ENCODE data around the gene METTL16. TPM values are rescaled to one million over a fixed set of nuclear protein-coding genes. Genes with fewer than 3 reads are reported as not detected.

Gene METTL16
- total and polyA plus RNA-seq, 9 of the 15 experiments (the other 6 are each of a cell fraction or from before 2014, with no cell fraction given), result 12.1 to 30.5 (median 19.8) TPM

DNA sequence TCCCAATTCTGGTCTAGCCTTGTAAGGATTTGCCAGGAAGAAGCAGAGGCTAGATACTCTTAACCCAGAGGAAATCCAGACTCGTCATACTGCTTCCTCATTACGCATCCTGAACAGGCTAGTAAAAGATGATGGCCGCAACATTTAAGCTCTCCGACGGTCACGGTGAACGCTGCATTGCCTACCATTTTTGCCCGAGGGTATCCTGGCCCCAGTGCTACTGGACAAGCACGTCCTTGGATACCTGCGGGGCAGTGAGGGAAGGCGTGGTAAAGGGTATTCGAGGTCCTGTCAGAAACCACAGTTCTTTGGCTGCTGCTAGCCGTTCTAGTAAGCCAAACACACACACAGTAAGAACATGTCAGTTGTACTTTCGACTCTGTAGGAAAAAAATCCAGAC is 36.6 kb downstream of the METTL16 start:
- ATAC-seq (no peak), FAIRE-seq (no peak), DNase-seq (ENCODE audit: extremely low read depth in 1 of 4, low spot score in 3 of 4) (no peak)
- Histone ChIP-seq H3K9me3 (replicated peaks; ENCODE audit: control insufficient read depth, insufficient read depth, low read depth, low read length) (no peaks in the 10 kb centered on the region), H3K4me1 (replicated peaks in 1 of 2; ENCODE audit: control insufficient read depth in 2 of 2, insufficient read depth in 2 of 2, low read length in 2 of 2) (no peaks in the 10 kb centered on the region), H4K20me1 (replicated peaks; ENCODE audit: control insufficient read depth, insufficient read depth, low read length) (0 out of 2 replicates have a peak, but pooled peaks cover under 1% of the 10 kb centered on the region), H3K9ac (ENCODE audit: insufficient read depth in 1 of 2, low read depth in 2 of 2, low read length in 2 of 2) (no peak overlapping the region), H3K36me3 (ENCODE audit: control insufficient read depth, insufficient read depth, low read length) (peaks cover 68% of the 10 kb centered on the region; the same call in 2 of the 3 replicates), H3K9me1 (ENCODE audit: control insufficient read depth, insufficient read depth, low read length) (no peaks in the 10 kb centered on the region), H3K79me2 (ENCODE audit: control insufficient read depth, insufficient read depth, low read length) (peaks cover 3% of the 10 kb centered on the region; the same call in 2 of the 3 replicates), H3K4me3 (no peak overlapping the region), H2AFZ (ENCODE audit: low read depth, low read length) (no peak overlapping the region), H3K27me3 (ENCODE audit: control insufficient read depth in 2 of 2, insufficient read depth in 2 of 2, low read length in 2 of 2) (no peaks in the 10 kb centered on the region), H3K4me2 (ENCODE audit: insufficient read depth, low read length) (no peak overlapping the region), H3K27ac (ENCODE audit: extremely low read depth, low read depth, low read length) (no peak overlapping the region)
- intact Hi-C loops (cut with micrococcal nuclease), result no loop called here
- in situ Hi-C loops (cut with MboI), result no loop called here
- TF ChIP-seq, protein P1, sequence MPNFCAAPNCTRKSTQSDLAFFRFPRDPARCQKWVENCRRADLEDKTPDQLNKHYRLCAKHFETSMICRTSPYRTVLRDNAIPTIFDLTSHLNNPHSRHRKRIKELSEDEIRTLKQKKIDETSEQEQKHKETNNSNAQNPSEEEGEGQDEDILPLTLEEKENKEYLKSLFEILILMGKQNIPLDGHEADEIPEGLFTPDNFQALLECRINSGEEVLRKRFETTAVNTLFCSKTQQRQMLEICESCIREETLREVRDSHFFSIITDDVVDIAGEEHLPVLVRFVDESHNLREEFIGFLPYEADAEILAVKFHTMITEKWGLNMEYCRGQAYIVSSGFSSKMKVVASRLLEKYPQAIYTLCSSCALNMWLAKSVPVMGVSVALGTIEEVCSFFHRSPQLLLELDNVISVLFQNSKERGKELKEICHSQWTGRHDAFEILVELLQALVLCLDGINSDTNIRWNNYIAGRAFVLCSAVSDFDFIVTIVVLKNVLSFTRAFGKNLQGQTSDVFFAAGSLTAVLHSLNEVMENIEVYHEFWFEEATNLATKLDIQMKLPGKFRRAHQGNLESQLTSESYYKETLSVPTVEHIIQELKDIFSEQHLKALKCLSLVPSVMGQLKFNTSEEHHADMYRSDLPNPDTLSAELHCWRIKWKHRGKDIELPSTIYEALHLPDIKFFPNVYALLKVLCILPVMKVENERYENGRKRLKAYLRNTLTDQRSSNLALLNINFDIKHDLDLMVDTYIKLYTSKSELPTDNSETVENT (CRISPR knock-in tag; IDR thresholded peaks at IDR 0.05), result no peak
- TF ChIP-seq FOXA3 (CRISPR knock-in tag; conservative IDR thresholded peaks at IDR 0.05 in 1 of 2, IDR thresholded peaks at IDR 0.05 in 1 of 2) (no peak), ZNF23 (CRISPR knock-in tag; IDR thresholded peaks at IDR 0.05) (no peak), TCFL5 (CRISPR knock-in tag; conservative IDR thresholded peaks at IDR 0.05) (no peak), HMBOX1 (IDR thresholded peaks at IDR 0.05) (no peak), HLTF (IDR thresholded peaks at IDR 0.05) (no peak), HDGF (IDR thresholded peaks at IDR 0.05) (no peak), NR1H2 (CRISPR knock-in tag; IDR thresholded peaks at IDR 0.05) (no peak), DDX20 (tag; IDR thresholded peaks at IDR 0.05; ENCODE audit: low read depth) (no peak), NCOA4 (IDR thresholded peaks at IDR 0.05; ENCODE audit: partially characterized antibody) (no peak), BMI1 (IDR thresholded peaks at IDR 0.05; ENCODE audit: low read length) (no peak), PCBP1 (IDR thresholded peaks at IDR 0.05; ENCODE audit: low read depth, low read length, poor library complexity, severe bottlenecking) (no peak), FIP1L1 (IDR thresholded peaks at IDR 0.05; ENCODE audit: low read depth, low read length, poor library complexity, severe bottlenecking) (no peak), ELF1 (tag; IDR thresholded peaks at IDR 0.05) (no peak)
- TF ChIP-seq, protein P2, sequence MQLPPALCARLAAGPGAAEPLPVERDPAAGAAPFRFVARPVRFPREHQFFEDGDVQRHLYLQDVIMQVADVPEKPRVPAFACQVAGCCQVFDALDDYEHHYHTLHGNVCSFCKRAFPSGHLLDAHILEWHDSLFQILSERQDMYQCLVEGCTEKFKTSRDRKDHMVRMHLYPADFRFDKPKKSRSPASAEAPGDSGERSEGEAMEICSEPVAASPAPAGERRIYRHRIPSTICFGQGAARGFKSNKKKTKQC (CRISPR knock-in tag; IDR thresholded peaks at IDR 0.05), result no peak
- 93% methylated on average over 8 of the region's 14 CpGs for WGBS (ENCODE audit: insufficient coverage, low coverage, missing lambda C conversion rate)
- ChIA-PET POLR2A (no interaction called here), CTCF (ENCODE audit: low intra/inter-chr PET ratio) (no interaction called here)
- no TSS peak for BruUV-seq (replicated peaks)

Data from K562 (cell line).